C4-2B (cell line): ENCODE results near the gene BTNL9.

Experiments
- ZFX ChIP-seq: fragments of 450-650 bp; IDR thresholded peaks from 2 replicates; pipeline ENCODE4 v1.6.1; 2017
- TF ChIP-seq, protein P1 (sequence below): fragments of 450-650 bp; conservative IDR thresholded peaks from 2 replicates; pipeline ENCODE4 v1.5.1; 2017; ENCODE audit warnings: mild to moderate bottlenecking

DNA sequence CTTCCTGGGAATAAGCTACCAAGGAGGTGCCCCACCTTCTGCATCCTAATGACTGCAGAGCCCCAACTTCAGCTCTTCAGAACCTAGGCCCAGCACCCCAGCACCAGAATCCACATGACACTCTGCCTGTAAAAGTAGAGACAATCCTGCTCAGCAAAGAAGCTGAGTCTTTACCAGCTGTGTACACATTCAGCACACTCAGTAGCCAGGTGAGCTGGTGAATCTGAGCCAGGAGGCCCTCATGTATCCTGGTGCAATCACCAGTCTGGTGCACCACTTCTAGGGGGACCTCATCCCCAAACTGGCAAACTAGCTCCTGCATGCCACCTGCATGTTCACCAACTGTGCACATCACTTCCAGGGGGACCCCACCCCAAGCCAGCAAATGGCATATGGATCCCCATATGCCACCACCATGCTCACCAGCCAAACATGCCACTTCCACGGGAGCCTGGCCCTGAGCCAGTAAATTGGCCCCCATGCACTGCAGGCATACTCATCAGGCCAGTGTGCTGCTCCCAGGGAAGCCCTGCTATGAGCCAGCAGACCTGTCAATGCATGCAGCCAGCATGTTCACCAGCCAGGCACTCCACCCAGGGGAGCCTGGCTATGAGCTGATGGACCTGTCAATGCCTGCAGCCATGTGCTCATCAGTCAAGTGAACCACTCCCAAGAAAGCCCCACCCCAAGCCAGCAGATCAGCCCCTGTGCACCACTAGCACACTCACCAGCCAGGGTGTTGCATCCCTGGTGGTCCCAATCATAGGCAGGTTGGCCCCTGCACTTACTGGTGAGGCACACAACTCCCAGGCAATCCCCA is 15.6 kb upstream of the BTNL9 start:
- TF ChIP-seq, protein P1, sequence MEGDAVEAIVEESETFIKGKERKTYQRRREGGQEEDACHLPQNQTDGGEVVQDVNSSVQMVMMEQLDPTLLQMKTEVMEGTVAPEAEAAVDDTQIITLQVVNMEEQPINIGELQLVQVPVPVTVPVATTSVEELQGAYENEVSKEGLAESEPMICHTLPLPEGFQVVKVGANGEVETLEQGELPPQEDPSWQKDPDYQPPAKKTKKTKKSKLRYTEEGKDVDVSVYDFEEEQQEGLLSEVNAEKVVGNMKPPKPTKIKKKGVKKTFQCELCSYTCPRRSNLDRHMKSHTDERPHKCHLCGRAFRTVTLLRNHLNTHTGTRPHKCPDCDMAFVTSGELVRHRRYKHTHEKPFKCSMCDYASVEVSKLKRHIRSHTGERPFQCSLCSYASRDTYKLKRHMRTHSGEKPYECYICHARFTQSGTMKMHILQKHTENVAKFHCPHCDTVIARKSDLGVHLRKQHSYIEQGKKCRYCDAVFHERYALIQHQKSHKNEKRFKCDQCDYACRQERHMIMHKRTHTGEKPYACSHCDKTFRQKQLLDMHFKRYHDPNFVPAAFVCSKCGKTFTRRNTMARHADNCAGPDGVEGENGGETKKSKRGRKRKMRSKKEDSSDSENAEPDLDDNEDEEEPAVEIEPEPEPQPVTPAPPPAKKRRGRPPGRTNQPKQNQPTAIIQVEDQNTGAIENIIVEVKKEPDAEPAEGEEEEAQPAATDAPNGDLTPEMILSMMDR, result no peak
- TF ChIP-seq ZFX, result no peak
